Endothelial cell of hepatic sinusoid (primary cell): ENCODE results near the gene KATNAL1.
"Not testable (repeated sequence)": the region's sequence is repeated elsewhere in the genome, so short reads cannot be mapped to it uniquely, and the experiment has no call there.

Experiments
- in situ Hi-C: cut with HindIII; loops from 2 replicates; pipeline ENCODE4 v1.10.0; 2017; ENCODE audit warnings: low sequenced_read_pairs

Gene KATNAL1

GRCh38 chr13:30295116-30295515 is 12.2 kb downstream of the KATNAL1 start:
- in situ Hi-C loops: no loop called here

GRCh38 chr13:30294004-30294403 is 13.3 kb downstream of the KATNAL1 start:
- in situ Hi-C loops: no loop called here

GRCh38 chr13:30292325-30292724 is 15.0 kb downstream of the KATNAL1 start:
- in situ Hi-C loops: no loop called here

- in situ Hi-C loops: no loop called here
Observed at GRCh38 chr13:30290812-30291436, 16.4 kb downstream of the KATNAL1 start.

- in situ Hi-C loops: no loop called here
Observed at GRCh38 chr13:30289533-30289932, 17.8 kb downstream of the KATNAL1 start.

GRCh38 chr13:30286059-30286458 is 21.3 kb downstream of the KATNAL1 start:
- in situ Hi-C loops: not testable (repeated sequence)

- in situ Hi-C loops: no loop called here
Observed at GRCh38 chr13:30276178-30276577, 31.2 kb downstream of the KATNAL1 start.

- in situ Hi-C loops: no loop called here
Observed at GRCh38 chr13:30274083-30274482, 33.3 kb downstream of the KATNAL1 start.

GRCh38 chr13:30270035-30270434 is 37.3 kb downstream of the KATNAL1 start:
- in situ Hi-C loops: not testable (repeated sequence)

- in situ Hi-C loops: no loop called here
Observed at GRCh38 chr13:30268673-30269072, 38.7 kb downstream of the KATNAL1 start.

GRCh38 chr13:30266756-30267155 is 40.6 kb downstream of the KATNAL1 start:
- in situ Hi-C loops: no loop called here

GRCh38 chr13:30259149-30259733 is 48.1 kb downstream of the KATNAL1 start:
- in situ Hi-C loops: not testable (repeated sequence)

- in situ Hi-C loops: no loop called here
Observed at GRCh38 chr13:30257468-30258099, 49.8 kb downstream of the KATNAL1 start.

GRCh38 chr13:30256713-30257467 is 50.5 kb downstream of the KATNAL1 start:
- in situ Hi-C loops: no loop called here

GRCh38 chr13:30255696-30256095 is 51.7 kb downstream of the KATNAL1 start:
- in situ Hi-C loops: no loop called here

- in situ Hi-C loops: no loop called here
Observed at GRCh38 chr13:30253830-30254229, 53.5 kb downstream of the KATNAL1 start.

GRCh38 chr13:30247406-30247805 is 59.9 kb downstream of the KATNAL1 start:
- in situ Hi-C loops: no loop called here

- in situ Hi-C loops: no loop called here
Observed at GRCh38 chr13:30241532-30241931, 65.8 kb downstream of the KATNAL1 start.

GRCh38 chr13:30240608-30241007 is 66.7 kb downstream of the KATNAL1 start:
- in situ Hi-C loops: no loop called here

- in situ Hi-C loops: no loop called here
Observed at GRCh38 chr13:30235216-30235615, 72.1 kb downstream of the KATNAL1 start.

GRCh38 chr13:30234619-30235162 is 72.7 kb downstream of the KATNAL1 start:
- in situ Hi-C loops: no loop called here
